HUDEP-2 (cell line): ENCODE measurements around the gene EDEM1.

Experiments used
- DNase-seq, 76 experiments: peaks; one replicate each; lab custom pipeline; 2025; ENCODE audit not compliant: unreplicated experiment in 76 of 76; lab: John Stamatoyannopoulos, UW

Gene EDEM1

GRCh38 chr3:5264093-5264600, 76.6 kb downstream of the EDEM1 start:
- DNase-seq, result no peak

GRCh38 chr3:5264896-5265770, 77.6 kb downstream of the EDEM1 start:
- DNase-seq, result no peak

GRCh38 chr3:5267252-5267651, 79.7 kb downstream of the EDEM1 start:
- DNase-seq, result no peak

GRCh38 chr3:5267889-5268288, 80.4 kb downstream of the EDEM1 start:
- DNase-seq, result no peak
